C1 segment of cervical spinal cord (tissue), 14 donors: ENCODE measurements around the gene GLIPR2.
"Not testable (repeated sequence)": the region's sequence is repeated elsewhere in the genome, so short reads cannot be mapped to it uniquely, and the experiment has no call there.

Source experiments
- DNase-seq, 14 donors: peaks; one replicate each; lab custom pipeline; 2025; lab: John Stamatoyannopoulos, UW

The GLIPR2 gene

DNA sequence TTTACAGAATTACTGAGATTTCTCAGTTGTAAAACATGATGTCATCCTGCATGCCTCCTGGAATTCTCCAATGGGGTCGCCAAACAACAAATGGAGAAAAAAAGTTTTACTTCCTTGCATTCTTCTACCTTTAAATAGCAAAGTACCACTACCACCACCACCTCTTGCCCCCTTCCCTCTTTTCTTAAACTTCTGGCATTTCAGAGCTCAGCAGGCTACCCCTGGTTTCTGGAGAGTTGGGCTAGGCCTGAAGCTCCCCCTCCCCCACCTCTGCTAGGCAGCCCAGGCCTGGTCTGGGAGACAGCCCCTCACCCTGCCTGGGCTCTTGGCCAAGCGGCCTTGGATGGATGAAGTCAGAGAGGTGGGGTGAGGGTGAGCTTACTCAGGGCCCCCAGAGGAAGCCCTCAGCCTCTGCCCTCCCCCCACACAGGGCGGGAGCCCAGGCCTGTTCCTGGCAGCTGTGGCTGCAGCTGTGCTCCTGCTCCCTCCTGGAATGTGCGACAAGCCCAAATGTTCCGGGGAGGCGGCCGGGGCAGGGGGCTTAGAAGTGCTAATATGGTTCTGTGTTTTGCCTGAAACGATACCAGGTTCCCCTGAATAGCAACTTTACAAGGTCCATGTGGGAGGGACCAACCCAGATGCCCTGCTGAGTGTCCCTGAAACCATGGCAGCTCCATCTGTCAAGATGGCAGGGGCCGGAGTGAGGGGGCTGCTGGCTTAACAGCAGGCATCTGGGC lies 26.7 kb downstream of the GLIPR2 start:
- peak in 12 of 14 donors; percentile 31 to 88 (median 67) for DNase-seq

DNA sequence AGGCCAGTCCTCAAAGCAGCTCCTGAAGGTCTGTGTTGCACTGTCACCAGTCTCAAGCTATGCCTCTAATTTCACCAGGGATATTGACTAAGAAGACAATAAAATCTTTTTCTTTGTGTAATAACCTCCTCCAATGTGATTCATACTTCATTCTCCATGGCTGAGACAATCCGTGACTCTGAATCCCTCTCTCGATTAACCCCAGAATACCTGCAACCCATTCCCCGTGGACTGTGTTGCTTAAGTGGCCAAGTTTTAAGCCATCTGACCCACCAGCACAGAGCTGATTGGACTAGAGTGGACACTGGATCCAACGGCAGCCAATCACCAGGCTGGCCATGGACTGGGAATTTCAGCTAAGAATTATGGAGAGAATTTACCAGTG lies 27.2 kb downstream of the GLIPR2 start:
- peak in 1 of 14 donors; percentile 53 for DNase-seq

DNA sequence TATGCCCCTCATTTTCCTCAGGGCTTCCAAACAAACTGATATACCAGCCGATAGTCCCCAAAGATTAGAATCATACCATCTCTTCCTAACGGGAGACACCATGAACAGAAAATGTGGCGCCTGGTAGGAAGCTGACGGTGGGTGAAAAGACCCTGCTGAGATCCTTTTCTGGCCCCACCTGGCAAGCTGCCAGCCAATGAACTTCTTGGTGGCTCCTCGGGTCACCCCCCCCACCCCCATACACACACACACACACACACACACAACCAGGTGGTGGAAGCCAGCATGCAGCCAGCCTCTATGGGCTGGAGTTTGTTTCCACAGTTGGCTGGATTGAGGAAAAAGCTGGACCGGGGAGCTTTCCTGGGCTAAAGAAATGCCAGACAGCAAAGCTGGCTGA lies 27.8 kb downstream of the GLIPR2 start:
- peak in 1 of 14 donors; percentile 28 for DNase-seq

DNA sequence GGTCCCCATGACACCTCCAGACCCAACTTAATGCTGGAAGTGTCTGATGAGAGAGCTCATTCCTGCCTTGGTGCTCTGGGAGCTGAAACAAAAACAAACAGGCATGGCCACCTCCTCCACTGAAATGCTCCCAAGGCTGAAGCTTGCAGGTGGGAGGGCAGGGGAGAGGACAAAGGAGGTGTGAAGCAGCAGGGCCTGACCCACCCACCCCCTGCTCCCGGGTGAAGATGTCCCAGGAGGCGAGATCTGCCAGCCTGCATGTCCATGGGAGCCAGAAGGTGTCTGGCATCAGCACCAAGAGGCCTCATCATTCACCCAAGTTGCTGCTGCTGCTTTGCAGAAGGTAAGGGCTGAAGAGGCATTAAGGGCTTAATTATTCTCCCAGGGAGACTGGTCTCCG lies 28.5 kb downstream of the GLIPR2 start:
- peak in 2 of 14 donors; percentile 10 to 36 for DNase-seq

DNA sequence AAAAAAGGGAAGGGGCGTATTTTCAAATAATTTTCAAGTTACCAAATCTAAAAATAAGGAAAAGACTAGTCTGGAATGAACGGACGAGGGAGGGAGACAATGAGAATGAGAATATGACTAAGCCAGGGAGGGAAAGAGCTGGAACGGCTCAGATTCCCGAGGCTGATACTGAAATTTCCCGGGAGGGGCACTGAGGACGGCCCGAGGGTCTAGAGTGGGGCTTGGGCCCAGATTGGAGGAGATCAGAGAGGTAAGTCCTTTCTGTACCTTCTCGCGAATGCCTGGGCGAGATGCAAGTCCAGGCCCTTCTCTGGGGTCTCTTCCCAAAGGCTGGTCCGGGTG lies 29.3 kb downstream of the GLIPR2 start:
- no peak for DNase-seq

DNA sequence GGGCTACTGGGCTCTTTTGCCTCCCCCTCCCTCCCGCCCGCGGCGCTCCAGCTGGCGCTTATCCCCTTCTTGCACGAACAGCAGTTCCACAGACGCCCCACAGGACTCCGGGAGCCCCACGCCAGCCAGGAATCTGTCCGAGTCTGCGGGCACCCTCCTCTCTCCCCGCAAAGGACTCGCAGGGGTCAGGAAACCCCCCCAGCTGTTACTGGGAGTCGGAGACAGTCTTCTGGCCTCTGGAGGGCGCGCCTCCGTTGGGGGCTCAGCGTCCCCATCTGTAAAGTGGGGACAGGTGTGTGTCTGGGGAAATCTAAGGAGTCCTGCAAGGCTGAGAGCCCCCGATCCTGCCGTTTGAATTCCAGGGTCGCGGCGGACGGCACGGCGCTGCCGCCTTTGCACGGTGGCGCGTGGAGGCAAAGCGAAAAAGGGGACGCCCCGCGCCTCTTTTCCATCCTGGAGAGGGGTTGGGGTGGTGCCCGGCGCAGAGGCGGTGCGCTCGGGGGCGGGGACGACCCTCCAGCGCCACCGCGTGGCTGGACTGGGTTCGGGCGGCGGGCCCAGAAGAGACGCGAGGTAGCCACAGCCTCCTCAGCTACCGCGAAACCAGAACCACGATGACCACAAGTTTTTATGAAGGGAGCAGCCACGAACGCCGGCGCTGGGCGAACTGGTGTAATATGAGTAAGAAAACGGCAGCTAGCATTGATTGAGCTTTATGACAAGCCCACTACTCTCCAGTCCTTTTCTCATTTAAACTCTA lies 29.8 kb downstream of the GLIPR2 start:
- DNase-seq = peak in 13 of 14 donors; percentile 42 to 91 (median 73)

DNA sequence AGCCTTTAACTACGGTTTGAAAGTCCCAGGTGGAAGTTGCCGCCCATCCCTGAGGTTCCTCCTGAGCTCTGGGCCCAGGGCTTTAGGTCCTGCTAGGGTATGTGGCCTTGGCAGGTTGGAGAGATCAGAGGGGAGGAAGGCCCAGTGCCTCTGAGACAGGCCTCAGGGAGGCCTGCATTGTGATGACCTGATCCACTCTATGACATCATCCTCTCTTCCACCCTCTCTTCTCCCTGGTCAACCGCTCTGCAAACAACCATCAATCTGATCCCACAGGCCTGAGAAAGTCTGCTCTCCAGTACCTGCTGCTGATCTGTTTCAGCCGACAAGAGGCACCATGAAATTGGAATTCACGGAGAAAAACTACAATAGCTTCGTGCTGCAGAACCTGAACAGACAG lies 32.6 kb downstream of the GLIPR2 start, which contains the start of gene CCIN:
Gene CCIN (plus strand): TSS at position 223 of the 400 bp plus-strand sequence. CDS start 115 bp downstream, at position 338.
- no peak for DNase-seq

DNA sequence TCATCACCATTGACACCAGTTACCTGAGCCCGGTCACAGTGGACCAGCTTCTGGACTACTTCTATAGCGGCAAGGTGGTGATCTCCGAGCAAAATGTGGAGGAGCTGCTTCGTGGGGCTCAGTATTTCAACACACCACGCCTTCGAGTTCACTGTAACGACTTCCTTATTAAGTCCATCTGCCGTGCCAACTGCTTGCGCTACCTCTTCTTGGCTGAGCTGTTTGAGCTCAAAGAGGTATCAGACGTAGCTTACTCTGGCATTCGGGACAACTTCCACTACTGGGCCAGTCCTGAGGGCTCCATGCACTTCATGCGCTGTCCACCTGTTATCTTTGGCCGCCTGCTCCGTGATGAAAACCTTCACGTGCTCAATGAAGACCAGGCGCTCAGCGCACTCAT lies 33.2 kb downstream of the GLIPR2 start:
- DNase-seq = no peak

DNA sequence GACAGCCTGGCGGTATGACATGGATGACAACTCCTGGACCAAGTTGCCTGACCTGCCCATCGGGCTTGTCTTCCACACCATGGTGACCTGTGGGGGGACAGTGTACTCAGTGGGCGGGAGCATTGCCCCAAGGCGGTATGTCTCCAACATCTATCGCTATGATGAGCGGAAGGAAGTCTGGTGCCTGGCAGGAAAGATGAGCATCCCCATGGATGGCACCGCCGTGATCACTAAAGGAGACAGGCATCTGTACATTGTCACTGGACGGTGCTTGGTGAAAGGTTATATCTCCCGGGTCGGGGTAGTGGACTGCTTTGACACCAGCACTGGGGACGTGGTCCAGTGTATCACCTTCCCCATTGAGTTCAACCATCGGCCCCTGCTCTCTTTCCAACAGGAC lies 34.0 kb downstream of the GLIPR2 start:
- DNase-seq = no peak

DNA sequence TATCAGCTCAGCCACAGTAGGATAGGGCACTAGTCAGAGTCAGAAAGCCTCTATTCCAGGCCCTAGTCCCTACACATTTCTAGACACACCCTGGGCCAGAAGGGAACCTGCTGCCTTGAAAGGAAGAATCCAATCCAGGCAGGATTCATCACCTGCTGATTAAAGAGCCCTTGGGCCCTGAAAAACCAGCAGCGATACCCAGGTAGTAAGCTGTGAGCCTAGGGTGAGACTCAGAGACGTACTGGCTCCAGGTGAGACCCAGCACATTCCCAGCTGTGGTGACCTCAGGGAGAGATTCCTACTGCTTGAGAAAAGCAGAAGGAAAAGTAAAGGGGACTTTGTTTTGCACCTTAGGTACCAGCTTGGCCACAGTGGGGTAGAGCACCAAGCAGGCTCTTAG lies 37.3 kb downstream of the GLIPR2 start:
- DNase-seq = no peak

DNA sequence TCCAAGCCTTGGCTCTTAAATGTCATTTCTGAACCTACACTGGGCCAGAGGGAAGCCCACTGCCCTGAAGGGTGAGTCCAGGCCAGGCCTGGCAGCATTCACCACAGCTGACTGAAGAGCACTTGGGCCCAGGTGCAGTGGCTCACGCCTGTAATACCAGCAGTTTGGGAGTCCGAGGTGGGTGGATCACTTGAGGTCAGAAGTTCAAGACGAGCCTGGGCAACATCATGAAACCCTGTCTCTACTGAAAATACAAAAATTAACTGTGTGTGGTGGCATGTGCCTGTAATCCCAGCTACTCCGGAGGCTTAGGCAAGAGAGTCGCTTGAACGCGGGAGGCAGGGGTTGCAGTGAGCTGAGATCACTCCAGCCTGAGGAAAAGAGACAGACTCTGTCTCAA lies 37.7 kb downstream of the GLIPR2 start:
- DNase-seq = no peak

DNA sequence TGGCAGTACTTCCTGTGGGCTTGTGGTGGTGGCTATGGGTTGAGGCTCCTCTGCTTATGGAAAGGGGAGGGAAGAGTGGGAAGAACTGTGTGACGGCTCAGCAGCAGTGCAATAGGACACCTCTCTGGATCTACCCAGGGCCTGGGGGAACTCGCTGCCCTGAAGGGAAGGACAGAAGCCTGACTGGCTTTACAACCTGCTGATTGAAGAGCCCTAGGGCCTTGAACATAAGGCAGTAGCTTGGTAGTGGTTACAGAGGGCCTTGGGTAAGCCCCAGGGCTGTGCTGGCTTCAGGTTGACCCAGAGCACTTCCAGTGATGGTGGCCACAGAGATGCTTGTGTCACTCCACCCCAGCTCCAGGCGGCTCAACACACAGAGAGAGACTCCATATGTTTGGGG lies 38.2 kb downstream of the GLIPR2 start:
- DNase-seq = no peak

DNA sequence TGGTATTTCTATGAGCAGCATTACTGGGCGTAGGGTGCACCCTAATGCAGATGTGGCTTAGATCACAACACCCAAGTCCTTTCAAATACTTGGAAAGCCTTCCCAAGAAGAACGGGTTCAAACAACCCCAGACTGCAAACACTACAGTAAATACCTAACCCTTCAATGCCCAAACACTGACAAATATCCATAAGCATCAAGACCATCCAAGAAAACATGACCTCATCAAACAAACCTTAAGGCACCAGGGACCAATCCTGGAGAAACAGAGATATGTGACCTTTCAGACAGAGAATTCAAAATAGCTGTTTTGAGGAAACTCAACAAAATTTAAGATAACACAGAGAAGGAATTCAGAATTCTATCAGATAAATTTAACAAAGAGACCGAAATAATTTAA lies 38.7 kb downstream of the GLIPR2 start:
- DNase-seq = not testable (repeated sequence)

DNA sequence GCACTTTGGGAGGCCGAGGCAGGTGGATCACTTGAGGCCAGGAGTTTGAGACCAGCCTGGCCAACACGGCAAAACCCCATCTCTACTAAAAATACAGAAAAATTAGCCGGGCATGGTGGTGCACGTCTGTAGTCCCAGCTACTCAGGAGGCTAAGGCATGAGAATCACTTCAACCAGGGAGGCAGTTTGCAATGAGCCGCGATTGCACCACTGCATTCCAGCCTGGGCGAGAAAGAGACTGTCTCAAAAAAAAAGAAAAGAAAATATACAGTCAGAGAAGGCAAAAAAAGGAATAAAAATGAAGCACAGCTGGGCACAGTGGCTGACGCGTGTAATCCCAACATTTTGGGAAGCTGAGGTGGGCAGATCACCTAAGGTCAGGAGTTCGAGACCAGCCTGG lies 40.0 kb downstream of the GLIPR2 start:
- DNase-seq = not testable (repeated sequence)

DNA sequence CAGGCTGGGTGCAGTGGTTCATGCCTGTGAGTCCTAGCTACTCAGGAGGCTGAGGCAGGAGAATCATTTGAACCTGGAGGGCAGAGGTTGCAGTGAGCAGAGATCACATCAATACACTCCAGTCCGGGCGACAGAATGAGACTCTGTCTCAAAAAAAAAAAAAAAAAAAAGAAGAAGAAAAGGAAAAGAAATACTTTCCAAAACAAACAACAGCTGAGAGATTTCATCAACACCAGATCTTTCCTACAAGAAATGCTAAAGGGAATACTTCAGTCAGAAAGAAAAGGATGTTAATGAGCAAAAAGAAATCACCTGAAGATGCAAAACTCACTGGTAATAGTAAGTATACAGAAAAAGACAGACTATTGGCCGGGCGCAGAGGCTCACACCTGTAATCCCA lies 41.0 kb downstream of the GLIPR2 start:
- no peak for DNase-seq

DNA sequence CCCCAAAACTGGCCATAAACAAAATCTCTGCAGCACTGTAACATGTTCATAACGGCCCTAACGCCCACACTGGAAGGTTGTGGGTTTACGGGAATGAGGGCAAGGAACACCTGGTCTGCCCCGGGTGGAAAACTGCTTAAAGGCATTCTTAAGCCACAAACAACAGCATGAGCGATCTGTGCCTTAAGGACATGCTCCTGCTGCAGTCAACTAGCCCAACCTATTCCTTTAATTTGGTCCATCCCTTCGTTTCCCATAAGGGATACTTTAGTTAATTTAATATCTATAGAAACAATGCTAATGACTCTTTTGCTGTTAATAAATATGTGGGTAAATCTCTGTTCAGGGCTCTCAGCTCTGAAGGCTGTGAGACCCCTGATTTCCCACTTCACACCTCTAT lies 43.7 kb downstream of the GLIPR2 start:
- not testable (repeated sequence) for DNase-seq

DNA sequence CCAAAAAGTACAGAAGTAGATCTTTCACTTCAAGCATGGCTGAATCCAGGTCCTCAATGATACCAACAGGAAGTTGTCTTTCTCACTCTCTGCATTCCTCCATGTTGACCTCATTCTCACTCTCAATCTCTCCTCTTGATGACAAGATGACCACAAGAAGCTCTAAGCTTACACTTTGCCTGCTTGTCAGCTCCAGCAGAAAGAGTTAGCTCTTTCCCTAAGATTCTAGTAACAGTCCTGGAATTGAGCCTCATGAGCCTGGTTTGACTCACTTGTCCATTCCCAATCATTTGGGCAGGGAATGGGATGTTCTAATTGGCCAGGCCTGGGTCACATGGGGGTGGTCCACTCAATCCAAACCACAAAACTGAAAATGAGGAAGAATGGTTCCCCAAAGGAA lies 50.9 kb downstream of the GLIPR2 start:
- DNase-seq = no peak

DNA sequence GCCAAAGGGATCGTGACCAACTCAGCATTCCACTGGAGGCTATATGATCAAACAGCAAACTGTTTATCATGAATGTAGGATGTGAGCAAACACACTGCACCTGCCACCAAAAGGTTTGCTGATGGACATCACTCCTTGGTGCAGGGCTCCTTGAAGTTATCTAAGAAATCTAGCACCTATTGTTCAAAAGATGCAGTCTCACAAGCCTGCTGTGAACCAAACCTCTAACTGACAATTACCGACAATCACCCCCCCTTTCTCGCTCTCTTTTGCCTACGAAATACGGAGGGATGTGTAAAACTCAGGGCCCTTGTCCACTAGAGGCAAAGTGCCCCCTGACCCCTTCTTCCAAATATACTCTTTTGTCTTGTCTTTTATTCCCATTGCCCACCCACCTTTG lies 51.7 kb downstream of the GLIPR2 start:
- no peak for DNase-seq

DNA sequence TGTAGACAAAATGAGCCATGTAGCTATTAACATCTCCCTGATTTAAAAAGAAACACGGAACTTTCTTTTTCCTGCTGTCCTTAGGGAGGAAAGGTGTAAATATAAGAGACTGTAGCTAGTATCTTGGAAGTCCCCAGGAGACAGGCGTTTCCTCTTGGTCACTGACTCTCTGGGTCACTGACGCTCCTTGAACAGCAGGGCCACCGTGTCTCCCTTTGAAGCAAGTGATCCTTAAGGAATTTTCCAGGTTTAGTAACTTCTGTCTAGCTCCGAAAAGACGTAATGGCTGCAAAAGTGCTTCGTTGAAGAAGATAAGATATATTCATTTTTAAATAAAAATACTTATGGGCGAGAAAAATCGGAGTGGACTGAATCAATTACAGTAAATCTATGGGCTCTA lies 53.4 kb downstream of the GLIPR2 start:
- DNase-seq = peak in 1 of 14 donors; percentile 18

DNA sequence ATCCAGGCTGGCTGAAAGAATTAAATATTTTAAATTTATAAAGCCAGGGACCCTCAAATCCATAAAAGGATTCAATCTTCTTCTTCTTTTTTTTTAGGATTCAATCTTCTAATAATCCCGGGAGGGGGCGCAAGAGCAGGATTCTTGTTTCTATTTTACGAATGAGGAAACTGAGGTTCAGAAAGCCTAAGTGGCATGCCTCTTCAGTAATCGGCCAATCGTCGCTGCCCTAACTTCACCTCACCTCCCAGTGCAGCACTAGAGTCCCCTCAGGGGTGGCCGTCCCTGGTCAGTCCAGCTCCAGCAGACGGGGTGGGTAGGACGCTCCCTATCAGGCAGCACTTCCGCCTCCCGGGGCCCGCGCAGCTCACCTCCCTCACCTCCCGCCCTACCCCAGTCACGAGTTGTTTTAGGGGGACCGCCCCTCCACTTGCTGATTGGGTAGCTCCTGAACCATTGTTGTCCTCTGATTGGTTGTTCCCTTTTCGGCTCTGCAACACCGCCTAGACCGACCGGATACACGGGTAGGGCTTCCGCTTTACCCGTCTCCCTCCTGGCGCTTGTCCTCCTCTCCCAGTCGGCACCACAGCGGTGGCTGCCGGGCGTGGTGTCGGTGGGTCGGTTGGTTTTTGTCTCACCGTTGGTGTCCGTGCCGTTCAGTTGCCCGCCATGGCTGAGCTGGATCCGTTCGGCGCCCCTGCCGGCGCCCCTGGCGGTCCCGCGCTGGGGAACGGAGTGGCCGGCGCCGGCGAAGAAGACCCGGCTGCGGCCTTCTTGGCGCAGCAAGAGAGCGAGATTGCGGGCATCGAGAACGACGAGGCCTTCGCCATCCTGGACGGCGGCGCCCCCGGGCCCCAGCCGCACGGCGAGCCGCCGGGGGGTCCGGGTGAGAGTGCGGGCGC lies 54.1 kb downstream of the GLIPR2 start, which contains the start of gene CLTA:
Gene CLTA (plus strand): TSS at position 534 of the 902 bp plus-strand sequence. CDS start 136 bp downstream, at position 670.
- DNase-seq = peak; percentile 83 to 100 (median 96)

DNA sequence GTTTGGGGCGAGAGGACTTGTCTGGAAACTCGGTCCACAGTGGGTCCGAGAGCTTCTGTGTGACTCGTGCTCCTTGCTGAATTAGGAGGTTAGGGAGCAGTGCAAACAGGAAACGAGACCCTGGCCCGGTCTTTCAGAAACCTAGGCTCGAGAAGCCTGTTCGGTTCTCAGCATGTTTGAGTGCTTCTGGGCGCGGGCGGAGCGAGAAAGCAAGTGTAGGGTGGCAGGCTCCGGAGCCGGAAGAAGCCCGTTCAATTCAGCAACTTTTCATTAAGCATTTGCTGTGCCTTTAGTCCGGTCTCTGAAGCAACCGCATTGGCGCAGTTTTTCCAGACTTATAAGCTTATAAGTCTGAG lies 54.7 kb downstream of the GLIPR2 start:
- DNase-seq = peak in 2 of 14 donors; percentile 30 to 41

DNA sequence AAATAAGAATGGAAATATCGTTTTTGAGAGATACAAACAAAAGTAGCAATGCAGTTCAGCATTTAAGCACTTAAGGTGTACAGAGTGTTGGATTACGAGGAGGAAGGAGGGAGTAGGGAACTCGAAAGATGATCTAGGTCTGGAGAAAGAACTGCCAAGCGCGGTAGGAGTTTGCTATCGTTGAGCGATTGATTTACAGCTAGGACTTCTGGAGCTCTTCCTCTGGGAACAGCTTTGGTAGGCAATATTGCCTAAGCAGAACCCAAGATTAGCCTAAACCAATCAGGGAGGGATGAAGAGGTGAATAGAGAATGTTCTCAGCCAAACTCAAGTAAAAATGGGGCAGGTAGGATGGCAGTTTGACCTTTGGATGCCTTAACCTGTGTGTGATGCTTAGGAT lies 55.2 kb downstream of the GLIPR2 start:
- DNase-seq = no peak
